ENCODE measurements around the gene SEL1L.
"Not testable (repeated sequence)": the region's sequence is repeated elsewhere in the genome, so short reads cannot be mapped to it uniquely, and the experiment has no call there.

The SEL1L gene

GRCh38 chr14:81525129-81525528 is 8.5 kb downstream of the SEL1L start:
- DNase-seq (ENCODE audit: low read depth in 2 of 2), result no peak

GRCh38 chr14:81523616-81524015 is 10.0 kb downstream of the SEL1L start:
- DNase-seq (ENCODE audit: low read depth in 2 of 2), result no peak

- DNase-seq (ENCODE audit: low read depth in 2 of 2), result no peak
Observed at GRCh38 chr14:81523016-81523415, 10.6 kb downstream of the SEL1L start.

DNA sequence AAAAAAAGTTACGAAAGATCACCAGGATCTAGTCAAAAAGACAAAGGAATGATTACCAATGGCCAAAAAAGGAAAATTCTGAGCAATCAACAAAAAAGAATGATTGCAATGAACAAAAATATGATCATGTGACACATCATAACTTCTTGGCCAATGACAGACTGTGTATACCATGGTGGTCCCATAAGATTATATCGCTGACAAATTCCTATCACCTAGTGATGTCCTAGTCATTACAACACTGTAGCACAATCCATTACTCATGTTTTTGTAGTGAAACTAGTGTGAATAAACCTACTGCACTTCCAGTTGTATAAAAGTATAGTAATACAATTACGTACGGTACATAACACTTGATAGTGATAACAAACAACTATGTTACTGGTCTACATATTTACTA is 12.3 kb downstream of the SEL1L start:
- DNase-seq (ENCODE audit: low read depth in 2 of 2), result no peak

DNA sequence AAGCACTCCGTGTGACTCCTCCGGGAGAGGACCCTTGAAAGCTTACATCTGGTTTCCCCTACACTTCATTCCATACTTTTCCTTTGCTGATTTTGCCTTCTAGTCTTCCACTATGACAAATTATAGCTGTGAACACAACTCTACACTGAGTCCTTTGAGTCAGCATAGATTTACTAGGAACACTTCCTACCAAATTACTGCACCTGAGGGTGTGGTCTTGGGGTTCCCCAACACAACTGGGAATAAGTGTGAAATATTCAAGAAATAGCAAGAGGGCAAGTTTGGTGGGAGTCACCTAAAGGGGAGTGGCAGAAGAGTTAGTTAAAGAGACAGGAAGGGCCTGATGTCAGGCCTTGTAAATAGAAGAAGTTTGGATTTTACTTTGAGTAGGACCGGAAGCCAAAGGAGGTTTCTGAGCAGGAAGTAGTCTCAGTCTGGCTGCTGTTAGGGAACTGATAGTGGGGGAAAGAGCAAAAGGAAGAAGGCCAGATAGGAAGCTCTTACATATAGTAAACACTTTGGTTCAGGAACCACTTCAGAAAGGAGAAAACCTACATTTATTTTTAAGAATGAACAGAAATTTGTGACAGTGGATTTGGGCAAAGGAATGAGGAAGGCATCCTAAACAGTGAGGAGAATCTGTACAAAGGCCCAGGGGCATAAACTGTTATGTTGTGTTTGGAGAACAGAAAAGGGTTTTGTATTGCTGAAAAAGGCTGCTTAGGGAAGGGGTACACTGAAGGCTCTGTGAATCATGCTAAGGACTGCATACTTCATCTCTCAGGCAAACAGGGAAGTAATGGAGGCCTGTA is 14.2 kb downstream of the SEL1L start:
- no peak for DNase-seq (ENCODE audit: low read depth in 2 of 2)

DNA sequence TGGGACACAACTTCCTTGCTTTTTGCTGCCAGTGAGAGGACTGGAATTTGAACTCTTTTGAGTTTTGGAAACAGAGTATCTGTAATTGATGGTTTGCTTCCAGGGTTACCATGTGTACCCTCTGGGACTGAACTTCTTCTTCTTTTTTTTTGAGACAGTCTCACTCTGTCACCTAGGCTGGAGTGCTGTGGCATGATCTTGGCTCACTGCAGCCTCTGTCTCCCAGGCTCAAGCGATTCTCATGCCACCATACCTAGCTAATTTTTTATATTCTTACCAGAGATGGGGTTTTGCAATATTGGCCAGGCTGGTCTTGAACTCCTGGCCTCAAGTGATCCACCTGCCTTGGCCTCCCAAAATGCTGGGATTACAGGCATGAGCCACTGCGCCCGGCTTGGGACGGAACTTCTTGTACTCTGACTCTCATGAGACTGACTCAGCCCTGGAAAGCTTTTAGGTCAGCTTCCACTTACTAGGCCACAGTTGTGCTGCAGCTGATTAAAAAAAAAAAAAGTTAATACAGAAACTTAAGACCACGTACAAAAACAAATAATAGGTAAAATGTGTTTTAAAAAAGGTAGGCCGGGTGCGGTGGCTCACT is 15.8 kb downstream of the SEL1L start:
- DNase-seq (ENCODE audit: low read depth in 2 of 2), result no peak

DNA sequence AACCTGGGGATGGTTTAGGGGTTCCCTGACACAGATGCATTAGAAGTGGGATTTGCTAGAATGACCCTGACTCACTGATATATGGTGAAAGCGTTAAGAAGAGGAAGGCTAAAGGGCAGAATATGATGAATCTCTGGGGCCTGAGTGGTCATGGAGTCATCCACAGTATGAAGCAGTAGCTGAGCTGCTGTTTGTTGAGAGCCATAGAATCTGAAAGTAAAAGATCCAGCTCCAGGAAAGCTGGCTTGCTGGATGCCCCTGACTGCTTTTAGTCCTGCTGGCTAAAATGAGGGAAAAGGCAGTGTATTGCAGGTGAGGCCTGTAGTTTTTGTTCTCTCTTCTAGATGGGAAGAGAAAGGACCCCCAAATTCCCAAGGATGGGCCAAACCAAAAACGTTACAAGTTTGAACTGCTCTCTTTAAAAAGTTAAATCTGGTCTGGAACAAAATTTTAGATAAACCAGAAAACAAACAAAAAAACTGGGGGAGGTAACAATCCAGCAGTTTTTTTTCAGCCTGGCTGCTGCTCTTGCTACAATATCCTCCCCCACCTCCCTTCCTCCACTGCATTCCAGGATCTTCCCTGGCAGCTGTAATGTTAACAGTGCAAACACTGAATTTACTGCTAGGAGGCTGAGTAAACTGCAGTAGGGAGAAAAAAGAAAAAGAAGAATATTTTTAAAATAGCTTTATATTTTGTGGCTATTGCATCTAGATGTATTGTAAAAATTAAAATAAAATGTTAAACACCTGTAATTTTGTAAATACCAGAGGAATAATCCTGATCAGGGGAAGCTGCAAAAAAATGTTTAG is 16.5 kb downstream of the SEL1L start:
- peak; percentile 19 to 20 for DNase-seq (ENCODE audit: low read depth in 2 of 2)

GRCh38 chr14:81515927-81516326 is 17.7 kb downstream of the SEL1L start:
- DNase-seq (ENCODE audit: low read depth in 2 of 2), result not testable (repeated sequence)

- not testable (repeated sequence) for DNase-seq (ENCODE audit: low read depth in 2 of 2)
Observed at GRCh38 chr14:81512826-81513225, 20.8 kb downstream of the SEL1L start.

DNA sequence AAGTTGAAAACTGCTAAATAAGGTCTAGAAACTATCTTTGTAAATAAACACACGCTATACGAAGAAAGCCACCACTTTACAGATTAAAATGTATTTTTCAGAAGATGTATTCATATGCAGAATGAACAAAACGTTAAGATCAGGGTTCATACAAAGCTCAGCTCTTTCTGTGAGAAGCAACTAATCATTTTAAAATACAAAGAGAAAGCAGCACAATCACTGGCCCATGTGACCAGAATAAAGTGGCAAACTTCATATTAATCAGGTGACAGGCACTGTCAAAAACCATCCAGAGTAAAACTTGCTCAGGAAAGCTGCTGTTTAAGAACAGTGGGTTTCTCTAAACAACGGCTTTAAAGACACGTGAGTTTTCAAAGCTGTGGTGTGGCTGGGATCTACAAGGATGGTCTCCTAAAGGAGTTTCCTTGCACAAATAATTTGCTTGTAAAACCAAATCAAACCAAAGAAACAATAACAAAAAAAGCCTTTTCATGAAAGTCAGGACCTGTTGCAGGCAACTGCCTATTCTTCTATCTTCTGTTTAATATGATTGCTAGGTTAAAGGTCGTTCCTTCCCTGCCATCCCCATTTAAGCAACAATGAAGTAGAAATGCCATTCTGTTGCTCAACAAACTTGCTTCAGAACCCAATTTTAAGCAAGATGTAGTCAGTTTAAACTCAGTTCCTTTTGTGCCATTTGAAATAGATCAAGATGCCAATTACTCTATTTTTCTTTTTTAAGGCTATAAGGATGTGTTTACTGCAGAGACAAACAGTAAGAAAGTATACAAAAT is 22.3 kb downstream of the SEL1L start:
- no peak for DNase-seq (ENCODE audit: low read depth in 2 of 2)

GRCh38 chr14:81509838-81510452 is 23.7 kb downstream of the SEL1L start:
- DNase-seq (ENCODE audit: low read depth in 2 of 2), result no peak

DNA sequence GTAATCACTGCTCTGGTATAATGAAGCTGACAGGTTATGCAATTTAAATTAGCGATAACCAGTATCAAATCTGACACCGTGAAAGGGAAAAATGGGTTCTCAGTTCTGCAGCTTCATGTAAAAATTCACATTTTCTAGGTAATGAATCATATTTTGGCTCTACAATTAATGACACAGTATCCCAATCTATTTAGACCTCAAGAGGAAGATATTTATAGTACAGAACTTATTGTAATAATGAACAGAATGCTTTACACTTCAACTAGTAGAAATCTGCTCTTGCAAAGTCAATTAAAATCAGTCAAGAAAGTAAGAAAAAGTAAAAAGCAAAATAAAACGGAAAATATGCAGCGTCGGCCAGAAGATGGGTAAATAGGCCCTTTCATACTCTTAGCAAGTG is 24.3 kb downstream of the SEL1L start:
- DNase-seq (ENCODE audit: low read depth in 2 of 2), result no peak

- no peak for DNase-seq (ENCODE audit: low read depth in 2 of 2)
Observed at GRCh38 chr14:81506487-81506886, 27.2 kb downstream of the SEL1L start.

- DNase-seq (ENCODE audit: low read depth in 2 of 2), result no peak
Observed at GRCh38 chr14:81504864-81505263, 28.8 kb downstream of the SEL1L start.

DNA sequence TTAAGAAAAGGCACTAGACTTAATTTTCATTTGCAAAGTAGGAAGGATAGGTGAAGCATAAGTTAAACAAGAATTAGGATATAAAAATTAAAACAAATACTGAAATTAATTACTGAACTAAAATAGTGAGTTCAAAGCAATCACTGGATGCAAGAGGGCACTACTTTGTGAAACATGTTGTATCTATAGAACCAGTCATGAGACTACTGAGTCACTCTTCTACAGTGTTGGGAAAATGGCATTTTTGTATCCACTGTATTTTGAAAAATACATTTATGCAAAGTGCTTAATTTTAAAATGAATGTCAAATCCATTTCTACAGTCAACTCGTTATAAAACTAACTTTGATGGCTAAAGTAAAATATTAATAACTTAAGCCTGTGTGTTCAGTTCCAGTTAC is 47.9 kb downstream of the SEL1L start:
- no peak for DNase-seq (ENCODE audit: low read depth in 2 of 2)

DNA sequence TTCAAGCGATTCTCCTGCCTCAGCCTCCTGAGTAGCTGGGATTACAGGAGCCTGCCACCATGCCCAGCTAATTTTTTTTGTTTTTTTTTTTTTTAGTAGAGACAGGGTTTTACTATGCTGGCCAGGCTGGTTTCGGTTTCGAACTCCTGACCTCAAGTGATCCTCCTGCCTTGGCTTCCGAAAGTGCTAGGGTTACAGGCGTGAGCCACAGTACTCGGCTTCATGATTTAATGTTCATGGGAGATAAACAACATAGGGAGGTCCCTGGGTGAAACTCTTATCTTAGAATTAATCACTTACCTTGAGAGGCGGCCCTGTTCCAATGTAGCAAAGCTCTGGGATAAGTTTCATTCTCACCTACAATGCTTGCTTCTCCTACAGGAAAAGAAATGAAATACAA is 48.3 kb downstream of the SEL1L start:
- no peak for DNase-seq (ENCODE audit: low read depth in 2 of 2)

GRCh38 chr14:81484120-81484519 is 49.5 kb downstream of the SEL1L start:
- no peak for DNase-seq (ENCODE audit: low read depth in 2 of 2)

DNA sequence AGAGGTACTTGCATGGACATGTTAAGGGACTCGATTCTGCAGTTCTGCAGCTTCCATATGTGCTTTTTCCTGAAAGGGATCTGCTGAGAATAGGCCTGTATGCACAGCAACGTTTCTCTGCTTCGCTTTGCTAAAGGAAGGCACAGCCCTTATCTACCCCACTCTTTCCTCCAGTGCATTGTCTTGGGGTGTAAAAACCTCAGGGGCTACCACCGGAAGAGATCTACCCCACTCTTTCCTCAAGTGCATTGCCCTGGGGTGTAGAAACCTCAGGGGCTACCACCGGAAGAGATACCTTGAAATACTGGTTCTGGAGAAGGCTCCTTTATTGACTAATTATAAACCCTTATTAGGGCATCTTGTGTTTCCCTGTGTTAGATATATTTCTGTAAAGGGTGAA is 52.9 kb downstream of the SEL1L start:
- DNase-seq (ENCODE audit: low read depth in 2 of 2), result no peak

DNA sequence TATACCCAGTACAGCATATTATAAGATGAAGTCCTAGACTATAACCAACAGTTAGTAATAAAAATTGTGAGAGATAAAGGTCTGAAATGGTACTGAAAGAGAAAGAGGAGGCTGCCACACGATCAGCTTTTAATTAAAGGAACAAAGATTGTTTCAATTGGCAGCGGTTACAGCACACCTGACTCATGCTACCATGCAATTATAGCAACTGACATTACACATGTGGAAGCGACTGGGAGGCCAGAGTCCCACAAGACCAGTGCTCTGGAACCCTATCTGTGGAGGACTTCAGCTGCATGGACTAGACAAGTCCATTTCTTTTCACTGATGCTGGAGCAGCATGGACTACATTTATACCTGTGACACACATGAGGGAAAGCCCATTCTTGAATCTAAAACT is 55.2 kb downstream of the SEL1L start:
- DNase-seq (ENCODE audit: low read depth in 2 of 2), result no peak

DNA sequence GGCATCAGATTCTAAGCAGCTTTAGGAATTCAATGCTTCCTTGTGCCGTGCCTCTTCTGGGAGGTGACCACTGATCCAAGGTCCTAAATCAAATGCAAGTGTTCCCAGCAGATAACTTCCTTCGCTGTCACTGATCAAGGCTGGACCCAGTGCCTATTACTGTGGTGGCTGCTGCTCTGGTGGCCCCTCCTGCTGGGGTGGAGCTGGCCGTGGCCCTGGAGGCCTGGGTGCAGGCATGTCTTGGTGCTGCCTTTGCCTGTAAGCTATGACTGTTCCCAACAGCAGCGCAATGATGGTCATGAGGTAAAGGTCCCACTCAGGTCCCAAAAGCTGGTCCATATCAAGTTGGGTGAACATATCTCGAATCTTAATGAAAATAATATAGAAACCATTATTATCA is 56.8 kb downstream of the SEL1L start:
- DNase-seq (ENCODE audit: low read depth in 2 of 2), result no peak

- no peak for DNase-seq (ENCODE audit: low read depth in 2 of 2)
Observed at GRCh38 chr14:81474685-81475324, 58.8 kb downstream of the SEL1L start.

Measured in fibroblast of skin of left biceps (primary cell).